H1 (cell line): ENCODE measurements around the gene DOCK1. TPM values are rescaled to one million over a fixed set of nuclear protein-coding genes. Genes with fewer than 3 reads are reported as not detected.
A peak's percentile ranks its signal among the peaks of the same experiment; 100 is the strongest.

Experiments
- CTCF ChIA-PET: fragments of 300-600 bp; sonication (Branson Sonifier 250); formaldehyde crosslinking; loops from one replicate; lab custom pipeline; 2021; ENCODE audit not compliant: partially characterized antibody; lab: Charles Lee
- POLR2A ChIA-PET: fragments of 300-600 bp; sonication (Branson Sonifier 250); formaldehyde crosslinking; loops from one replicate; lab custom pipeline; 2021; ENCODE audit warnings: inconsistent platforms; ENCODE audit not compliant: partially characterized antibody; lab: Charles Lee
- DNase-seq, 2 experiments: peaks; one replicate each; pipeline versions ENCODE4 v3.0.0 to v3.0.0-alpha.2; 2010 to 2022; ENCODE audit warnings: low spot score in 2 of 2, low read depth in 1 of 2, mixed read lengths in 1 of 2
- FAIRE-seq: peaks from 2 replicates; lab custom pipeline; 2011; peaks lifted over from hg19 to GRCh38; lab: Jason Lieb, UNC
- H2AFZ ChIP-seq: 2 replicates; pipeline ENCODE4 v1.8.1; 2012; ENCODE audit warnings: low read length, inconsistent platforms
- H2AK5ac ChIP-seq: 2 replicates; pipeline ENCODE4 v1.6.1; 2013; ENCODE audit warnings: low read depth, low read length
- H2BK120ac ChIP-seq: replicated peaks from 2 replicates; pipeline ENCODE3; 2013; ENCODE audit warnings: low read depth, low read length, inconsistent platforms
- H2BK12ac ChIP-seq: 2 replicates; pipeline ENCODE4 v1.6.1; 2013; ENCODE audit warnings: low read depth, low read length
- H2BK15ac ChIP-seq: 2 replicates; pipeline ENCODE4 v1.6.1; 2013; ENCODE audit warnings: low read length
- H2BK20ac ChIP-seq: 2 replicates; pipeline ENCODE4 v1.6.1; 2013; ENCODE audit warnings: low read length
- H2BK5ac ChIP-seq: 2 replicates; pipeline ENCODE4 v1.6.1; 2013; ENCODE audit warnings: low read depth, low read length
- H3K14ac ChIP-seq: 2 replicates; pipeline ENCODE4 v1.6.1; 2013; ENCODE audit warnings: inconsistent platforms; ENCODE audit not compliant: insufficient read length
- H3K18ac ChIP-seq: 2 replicates; pipeline ENCODE4 v1.6.1; 2013; ENCODE audit warnings: low read length; ENCODE audit errors: extremely low read depth
- H3K23ac ChIP-seq: 2 replicates; pipeline ENCODE4 v1.6.1; 2013; ENCODE audit warnings: inconsistent platforms; ENCODE audit not compliant: insufficient read length
- H3K23me2 ChIP-seq: 2 replicates; pipeline ENCODE4 v1.6.1; 2013; ENCODE audit warnings: low read depth, low read length
- H3K27ac ChIP-seq: 2 replicates; pipeline ENCODE4 v1.6.1; 2011; ENCODE audit warnings: low read depth, low read length, inconsistent platforms
- H3K27me3 ChIP-seq, 4 experiments: replicated peaks in 1 of 4; 1 replicate in 1 of 4; 2 replicates in 3 of 4; pipeline versions ENCODE4 v1.6.1 to v1.8.1; 2011 to 2013; ENCODE audit warnings: low read length in 3 of 4, mild to moderate bottlenecking in 3 of 4, inconsistent platforms in 2 of 4, mixed read lengths in 2 of 4, moderate library complexity in 1 of 4; ENCODE audit not compliant: control insufficient read depth in 3 of 4, insufficient read depth in 3 of 4; ENCODE audit errors: extremely low read depth in 1 of 4
- H3K36me3 ChIP-seq, 4 experiments: 2 replicates each; pipeline versions ENCODE4 v1.6.1 to v1.8.1; 2011 to 2013; ENCODE audit warnings: mild to moderate bottlenecking in 4 of 4, low read length in 3 of 4, moderate library complexity in 2 of 4, control low read depth in 1 of 4, inconsistent platforms in 1 of 4; ENCODE audit not compliant: insufficient read depth in 4 of 4, control insufficient read depth in 2 of 4
- H3K4ac ChIP-seq: replicated peaks from 2 replicates; pipeline ENCODE3; 2013; ENCODE audit warnings: low read length, low read depth, mixed read lengths, inconsistent platforms; ENCODE audit not compliant: insufficient read length
- H3K4me1 ChIP-seq, 4 experiments: replicated peaks in 1 of 4; 1 replicate in 1 of 4; 2 replicates in 3 of 4; pipeline versions ENCODE4 v1.6.1 to v1.8.1; 2011 to 2013; ENCODE audit warnings: low read length in 3 of 4, inconsistent platforms in 2 of 4, mixed read lengths in 1 of 4; ENCODE audit not compliant: insufficient read depth in 4 of 4, control insufficient read depth in 3 of 4
- H3K4me2 ChIP-seq, 2 experiments: 2 replicates each; pipeline versions ENCODE4 v1.6.1 to v1.8.1; 2011 to 2013; ENCODE audit warnings: low read depth in 2 of 2, low read length in 2 of 2, control low read depth in 1 of 2, inconsistent platforms in 1 of 2, mild to moderate bottlenecking in 1 of 2; ENCODE audit not compliant: insufficient read depth in 1 of 2
- H3K4me3 ChIP-seq, 4 experiments: fragments of 200-600, 300-600 bp in 1 of 4; sonication (generic), shearing (Covaris generic), sonication (Bioruptor Twin) in 1 of 4; 2 replicates each; pipeline versions ENCODE4 v1.5.1 to v1.8.1; 2011 to 2016; ENCODE audit warnings: low read length in 4 of 4, low read depth in 3 of 4, control low read depth in 2 of 4, inconsistent platforms in 2 of 4, mild to moderate bottlenecking in 2 of 4, mixed read lengths in 1 of 4, moderate library complexity in 1 of 4; ENCODE audit not compliant: insufficient read depth in 2 of 4; ENCODE audit errors: extremely low read depth in 1 of 4
- H3K56ac ChIP-seq: replicated peaks from 2 replicates; pipeline ENCODE3; 2013; ENCODE audit warnings: low read depth, mild to moderate bottlenecking, mixed read lengths, low read length, inconsistent platforms; ENCODE audit not compliant: insufficient read length
- H3K79me1 ChIP-seq: 2 replicates; pipeline ENCODE4 v1.6.1; 2013; ENCODE audit warnings: low read depth, low read length, control low read depth
- H3K79me2 ChIP-seq, 2 experiments: 2 replicates each; pipeline versions ENCODE4 v1.6.1 to v1.8.1; 2012 to 2013; ENCODE audit warnings: low read length in 2 of 2, mild to moderate bottlenecking in 2 of 2, inconsistent platforms in 1 of 2; ENCODE audit not compliant: insufficient read depth in 2 of 2, control insufficient read depth in 1 of 2
- H3K9ac ChIP-seq, 4 experiments: replicated peaks in 1 of 4; 1 replicate in 1 of 4; 2 replicates in 3 of 4; pipeline versions ENCODE4 v1.6.1 to v1.8.1; 2011 to 2013; ENCODE audit warnings: low read depth in 3 of 4, low read length in 3 of 4, control low read depth in 2 of 4, mild to moderate bottlenecking in 2 of 4, moderate library complexity in 2 of 4, inconsistent platforms in 1 of 4; ENCODE audit errors: extremely low read depth in 1 of 4
- H3K9me3 ChIP-seq, 2 experiments: 2 replicates each; pipeline versions ENCODE4 v1.6.1 to v1.8.1; 2012 to 2013; ENCODE audit warnings: mild to moderate bottlenecking in 2 of 2, moderate library complexity in 2 of 2, control low read depth in 1 of 2, inconsistent platforms in 1 of 2, low read depth in 1 of 2, low read length in 1 of 2, mixed read lengths in 1 of 2; ENCODE audit not compliant: insufficient read depth in 2 of 2
- H4K20me1 ChIP-seq, 2 experiments: replicated peaks in 1 of 2; 2 replicates each; pipeline versions ENCODE3 to v1.8.1; 2011 to 2013; ENCODE audit warnings: inconsistent platforms in 2 of 2, low read length in 2 of 2, mild to moderate bottlenecking in 1 of 2; ENCODE audit not compliant: insufficient read depth in 2 of 2, control insufficient read depth in 1 of 2
- H4K5ac ChIP-seq: 2 replicates; pipeline ENCODE4 v1.6.1; 2013; ENCODE audit warnings: low read length, low read depth, mixed read lengths, inconsistent platforms; ENCODE audit not compliant: insufficient read length
- H4K8ac ChIP-seq: 2 replicates; pipeline ENCODE4 v1.8.0; 2013; ENCODE audit warnings: mild to moderate bottlenecking, moderate library complexity, low read length, inconsistent platforms; ENCODE audit not compliant: insufficient read depth; ENCODE audit errors: extremely low read depth
- H4K91ac ChIP-seq: replicated peaks from 2 replicates; pipeline ENCODE3; 2013; ENCODE audit warnings: low read length, mixed read lengths, inconsistent platforms; ENCODE audit not compliant: insufficient read length
- BACH1 ChIP-seq: IDR thresholded peaks from 2 replicates; pipeline ENCODE4 v1.6.1; 2012; ENCODE audit warnings: low read length, improper control_type of control experiment
- EP300 ChIP-seq, 2 experiments: IDR thresholded peaks; 1 replicate in 1 of 2; 2 replicates in 1 of 2; pipeline ENCODE4 v1.6.1; 2011 to 2012; ENCODE audit warnings: low read depth in 2 of 2, low read length in 2 of 2, mild to moderate bottlenecking in 2 of 2, borderline replicate concordance in 1 of 2, inconsistent platforms in 1 of 2, moderate library complexity in 1 of 2
- HDAC6 ChIP-seq: IDR thresholded peaks from one replicate; pipeline ENCODE4 v1.7.1; 2012; ENCODE audit warnings: low read depth, mild to moderate bottlenecking, inconsistent platforms, low read length, moderate library complexity
- KDM1A ChIP-seq: fragments of 200-600, 300-600 bp; sonication (generic); IDR thresholded peaks from 2 replicates; pipeline ENCODE4 v1.7.1; 2016; ENCODE audit warnings: mild to moderate bottlenecking, low read length, borderline replicate concordance
- RBBP5 ChIP-seq: IDR thresholded peaks from 2 replicates; pipeline ENCODE4 v1.7.1; 2012; ENCODE audit warnings: low read depth, mild to moderate bottlenecking, inconsistent platforms, low read length, moderate library complexity, borderline replicate concordance
- SAP30 ChIP-seq: fragments of 300-600 bp; sonication (generic); IDR thresholded peaks from 2 replicates; pipeline ENCODE4 v1.7.1; 2012; ENCODE audit warnings: low read length, moderate library complexity, mild to moderate bottlenecking, inconsistent platforms; ENCODE audit not compliant: insufficient read depth, insufficient replicate concordance
- SUZ12 ChIP-seq: fragments of 200-600 bp; sonication (generic); IDR thresholded peaks from 2 replicates; pipeline ENCODE4 v1.6.1; 2012; ENCODE audit warnings: mild to moderate bottlenecking, inconsistent platforms, low read length, moderate library complexity, mixed read lengths
- TEAD4 ChIP-seq: IDR thresholded peaks from 2 replicates; pipeline ENCODE4 v1.6.1; 2012; ENCODE audit warnings: low read depth, low read length, inconsistent platforms, mixed read lengths
- YY1 ChIP-seq: IDR thresholded peaks from 2 replicates; pipeline ENCODE4 v1.6.1; 2011; ENCODE audit warnings: low read depth, mild to moderate bottlenecking, low read length
- WGBS, 2 experiments: shearing (Covaris generic) in 1 of 2; methylation state at CpG; one replicate each; pipeline versions ENCODE4 v1.1.6 to v1.1.7; 2013 to 2015; ENCODE audit warnings: low lambda C conversion rate in 2 of 2, mixed read lengths in 2 of 2, inconsistent platforms in 1 of 2, low coverage in 1 of 2, missing lambda C conversion rate in 1 of 2; ENCODE audit not compliant: insufficient replicate concordance in 2 of 2, insufficient coverage in 1 of 2, insufficient read length in 1 of 2; ENCODE audit errors: extremely low coverage in 1 of 2, missing lambda C conversion rate in 1 of 2; 5-methylcytosine and 5-hydroxymethylcytosine counted together
- polyA plus RNA-seq, 7 experiments: library from polyadenylated mRNA; depleted of rRNA in 3 of 7; stranded (reverse) in 5 of 7; unstranded in 2 of 7; fragments of >200 nt in 5 of 7; fragments of 200-250 nt in 2 of 7; gene quantifications; 1 replicate in 5 of 7; 2 replicates in 1 of 7; 4 replicates in 1 of 7; pipeline versions ENCODE4 v1.2.1 to v1.2.3, GENCODE V29; 2011 to 2013; ENCODE audit warnings: missing spikeins in 2 of 7, mixed read lengths in 2 of 7
- total RNA-seq: library from RNA; stranded (reverse); fragmentation: NEBNext Ultra II Directional; extraction: Animal tissue kit (Norgen Biotek cat#: 25700); gene quantifications from 2 replicates; pipeline ENCODE4 v1.2.1, GENCODE V29; 2021

DOCK1 gene
- total and polyA plus RNA-seq, 2 of the 8 experiments (the other 6 are each of a cell fraction or from before 2014, with no cell fraction given): 11.6 to 53.0 TPM

DNA sequence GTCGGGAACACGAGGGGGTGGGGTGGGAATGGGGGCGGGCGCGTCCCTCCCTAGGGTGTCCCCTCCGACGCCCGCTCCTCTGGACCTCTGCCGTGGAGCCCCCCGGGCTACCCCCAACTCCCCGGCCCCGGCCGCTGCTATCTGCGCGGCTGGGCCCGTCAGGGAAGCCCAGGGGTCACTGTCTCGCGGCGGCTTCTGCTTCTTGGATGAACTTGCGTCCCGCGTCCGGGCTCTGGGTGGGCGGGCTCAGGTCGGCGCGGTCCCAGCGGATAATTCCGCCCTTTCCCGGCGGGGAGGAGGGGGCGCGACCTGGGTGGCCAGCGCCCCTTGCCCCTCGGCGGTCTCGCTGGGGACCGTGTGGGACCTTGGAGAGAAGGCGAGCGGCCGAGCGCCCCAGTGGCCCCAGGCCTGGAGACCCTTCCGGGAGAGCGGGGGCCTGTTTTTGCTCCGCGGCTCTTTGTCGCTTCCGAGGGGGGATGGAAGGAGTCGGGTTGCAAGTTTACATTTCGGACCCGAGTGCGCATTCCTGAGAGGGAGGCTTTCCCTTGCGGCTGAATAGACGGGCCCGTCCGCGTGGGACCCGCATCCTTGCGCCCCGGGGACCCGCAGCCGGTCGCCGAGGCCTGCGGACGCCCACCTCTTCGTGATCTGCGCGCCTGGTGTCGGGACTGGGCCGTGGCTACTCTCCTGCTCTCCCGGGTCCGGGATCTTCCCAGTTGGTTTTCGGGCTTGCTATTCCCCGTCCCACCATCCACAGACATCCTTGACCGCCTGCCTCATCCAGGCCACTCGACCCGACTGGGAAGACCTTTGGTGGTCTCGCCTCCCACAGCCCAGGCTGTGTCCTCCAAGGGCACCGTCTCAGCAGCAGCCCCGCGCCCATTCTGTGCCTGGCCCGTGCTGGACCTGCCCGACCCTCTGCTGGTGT lies 812 bp downstream of the DOCK1 start:
- no peak overlapping the region; the same call in 1 of the 2 replicates for H2AFZ ChIP-seq
- H4K20me1 ChIP-seq: peaks cover 16 to 23% of the 10 kb centered on the region in 2 experiments
- H3K18ac ChIP-seq: peak overlapping the region; percentile 92; the same call in 1 of the 2 replicates
- H3K56ac ChIP-seq: peak overlapping the region; percentile 48
- peaks cover 15 to 54% of the 10 kb centered on the region in 2 experiments for H3K79me2 ChIP-seq
- H3K14ac ChIP-seq: no peak overlapping the region
- H4K8ac ChIP-seq: peak overlapping the region; percentile 91
- peak overlapping the region; percentile 61 to 91 (median 74) for H3K4me3 ChIP-seq
- FAIRE-seq (no peak), DNase-seq (peak in 1 of 2 experiments; percentile 73)
- no peak overlapping the region for H3K4ac ChIP-seq
- H3K9ac ChIP-seq: peak overlapping the region; percentile 56 to 84 (median 72)
- H2AK5ac ChIP-seq: no peak overlapping the region
- H2BK12ac ChIP-seq: peak overlapping the region; percentile 80; the same call in 1 of the 2 replicates
- peak overlapping the region; percentile 31 for H4K5ac ChIP-seq
- peaks cover 0 to 22% (median 15%) of the 10 kb centered on the region in 4 experiments; a peak in 5 of 7 replicates for H3K4me1 ChIP-seq
- H3K4me2 ChIP-seq: peak overlapping the region; percentile 75 to 96
- H3K23me2 ChIP-seq: peaks cover 12% of the 10 kb centered on the region; the same call in 1 of the 2 replicates
- H3K27ac ChIP-seq: peak overlapping the region; percentile 78; the same call in 1 of the 2 replicates
- no peaks in the 10 kb centered on the region for H3K9me3 ChIP-seq
- H3K27me3 ChIP-seq: no peaks in the 10 kb centered on the region
- peak overlapping the region; percentile 87 for H2BK5ac ChIP-seq
- H2BK15ac ChIP-seq: no peak overlapping the region
- 8% methylated on average over 40 of the region's 84 CpGs; no CpG with 5 or more reads in 1 of the 2 experiments for WGBS, 2 experiments
- no peak overlapping the region for H3K23ac ChIP-seq
- CTCF ChIA-PET: interaction anchor here (1.0 to 2.9 kb wide), 5 partner anchors 7 to 39 kb away, joined by 3 to 16 read pairs (median 3); no protein-coding TSS in a partner anchor
- POLR2A ChIA-PET: interaction anchor here (0.5 to 1.7 kb wide), 9 partner anchors 11 to 38 kb away, joined by 3 to 7 read pairs (median 4); no protein-coding TSS in a partner anchor
- no peak overlapping the region for H2BK120ac ChIP-seq
- peak overlapping the region; percentile 54 for H4K91ac ChIP-seq
- peaks cover 0 to 23% (median 2%) of the 10 kb centered on the region in 4 experiments; a peak in 3 of 8 replicates for H3K36me3 ChIP-seq
- H3K79me1 ChIP-seq: peaks cover 23% of the 10 kb centered on the region
- H2BK20ac ChIP-seq: no peak overlapping the region
- TF ChIP-seq BACH1 (peak; percentile 34; the same call in 1 of the 2 replicates), KDM1A (no peak), SAP30 (no peak), RBBP5 (0 out of 2 replicates have a peak, but pooled peaks have one; percentile 18), SUZ12 (no peak), TEAD4 (peak; percentile 25; the same call in 1 of the 2 replicates), EP300 (IDR thresholded peaks at IDR 0.05; ENCODE audit: borderline replicate concordance in 1 of 2, low read depth in 2 of 2, low read length in 2 of 2) (no peak), HDAC6 (no peak), YY1 (no peak)
